ENCODE measurements around the gene CACNA2D4. TPM values are rescaled to one million over a fixed set of nuclear protein-coding genes. Genes with fewer than 3 reads are reported as not detected.

The CACNA2D4 gene
- total RNA-seq, 1 experiment from 2014 or later = 1.7 TPM

GRCh38 chr12:1928439-1929121, 10.1 kb upstream of the CACNA2D4 start:
- Histone ChIP-seq H3K36me3 (ENCODE audit: control insufficient read depth in 1 of 2, insufficient read depth in 2 of 2, low read length in 2 of 2) (no peaks in the 10 kb centered on the region), H3K4me1 (ENCODE audit: control insufficient read depth in 1 of 2, insufficient read depth in 2 of 2, low read length in 2 of 2) (no peaks in the 10 kb centered on the region), H3K9ac (ENCODE audit: low read length) (no peak overlapping the region), H3K27me3 (ENCODE audit: insufficient read depth, low read length) (no peaks in the 10 kb centered on the region), H4K20me1 (ENCODE audit: insufficient read depth) (no peaks in the 10 kb centered on the region), H3K27ac (ENCODE audit: low read depth, low read length) (no peak overlapping the region), H3K79me2 (ENCODE audit: insufficient read depth, low read length) (no peaks in the 10 kb centered on the region), H3K9me2 (ENCODE audit: insufficient read depth) (no peaks in the 10 kb centered on the region), H3K4me2 (ENCODE audit: low read length) (no peak overlapping the region), H2AFZ (ENCODE audit: low read depth, low read length, poor library complexity, severe bottlenecking) (no peak overlapping the region), H3K4me3 (replicated peaks in 1 of 2; ENCODE audit: low read depth in 1 of 2, low read length in 2 of 2) (no peak overlapping the region), H3K9me3 (ENCODE audit: control insufficient read depth in 1 of 2, insufficient read depth in 1 of 2, low read depth in 1 of 2, low read length in 2 of 2) (no peaks in the 10 kb centered on the region)
- RAD21 ChIA-PET (ENCODE audit: low non-redundant PET in 1 of 2, low total read pairs in 2 of 2, uncharacterized antibody in 2 of 2, unreplicated experiment in 2 of 2) = no interaction called here
- TF ChIP-seq EGR1 (IDR thresholded peaks at IDR 0.05; ENCODE audit: low read depth) = no peak
- no peak for TF ChIP-seq POLR2A (IDR thresholded peaks at IDR 0.05; ENCODE audit: borderline replicate concordance, extremely low read depth, insufficient read depth, insufficient read length)
- TF ChIP-seq YY1 (IDR thresholded peaks at IDR 0.05; ENCODE audit: extremely low read depth, insufficient replicate concordance, low read depth, low read length) = no peak
- no peak for TF ChIP-seq ZNF274 (IDR thresholded peaks at IDR 0.05; ENCODE audit: low read depth, low read length)
- intact Hi-C loops (cut with micrococcal nuclease) = no loop called here
- POLR2A ChIA-PET = no interaction called here
- BruUV-seq (replicated peaks) = no TSS peak
- CTCF ChIA-PET = no interaction called here
- no peak for ATAC-seq
- DNase-seq (ENCODE audit: low read depth, low spot score) = no peak

- no peak overlapping the region for H3K4me3 ChIP-seq (replicated peaks in 1 of 2; ENCODE audit: low read depth in 1 of 2, low read length in 2 of 2)
- no peak overlapping the region for H2AFZ ChIP-seq (ENCODE audit: low read depth, low read length, poor library complexity, severe bottlenecking)
- no peak overlapping the region for H3K27ac ChIP-seq (ENCODE audit: low read depth, low read length)
- no peak overlapping the region for H3K4me2 ChIP-seq (ENCODE audit: low read length)
- H3K9me2 ChIP-seq (ENCODE audit: insufficient read depth) = no peaks in the 10 kb centered on the region
- no peaks in the 10 kb centered on the region for H3K36me3 ChIP-seq (ENCODE audit: control insufficient read depth in 1 of 2, insufficient read depth in 2 of 2, low read length in 2 of 2)
- no peaks in the 10 kb centered on the region for H4K20me1 ChIP-seq (ENCODE audit: insufficient read depth)
- H3K27me3 ChIP-seq (ENCODE audit: insufficient read depth, low read length) = no peaks in the 10 kb centered on the region
- H3K79me2 ChIP-seq (ENCODE audit: insufficient read depth, low read length) = no peaks in the 10 kb centered on the region
- intact Hi-C loops (cut with micrococcal nuclease) = no loop called here
- H3K9ac ChIP-seq (ENCODE audit: low read length) = no peak overlapping the region
- no TSS peak for BruUV-seq (replicated peaks)
- DNase-seq (ENCODE audit: low read depth, low spot score) = no peak
- RAD21 ChIA-PET (ENCODE audit: low non-redundant PET in 1 of 2, low total read pairs in 2 of 2, uncharacterized antibody in 2 of 2, unreplicated experiment in 2 of 2) = no interaction called here
- no peaks in the 10 kb centered on the region for H3K9me3 ChIP-seq (ENCODE audit: control insufficient read depth in 1 of 2, insufficient read depth in 1 of 2, low read depth in 1 of 2, low read length in 2 of 2)
- ATAC-seq = no peak
- no peaks in the 10 kb centered on the region for H3K4me1 ChIP-seq (ENCODE audit: control insufficient read depth in 1 of 2, insufficient read depth in 2 of 2, low read length in 2 of 2)
- POLR2A ChIA-PET = no interaction called here
- CTCF ChIA-PET = no interaction called here
- no peak for TF ChIP-seq SIN3A (IDR thresholded peaks at IDR 0.05; ENCODE audit: low read depth)
- TF ChIP-seq REST (IDR thresholded peaks at IDR 0.05; ENCODE audit: low read depth) = no peak
- no peak for TF ChIP-seq TCF7L2 (IDR thresholded peaks at IDR 0.05; ENCODE audit: borderline replicate concordance, extremely low read depth, insufficient read depth, insufficient read length)
- no peak for TF ChIP-seq POLR2AphosphoS5 (IDR thresholded peaks at IDR 0.05; ENCODE audit: low read depth, low read length)
- TF ChIP-seq ZBTB33 (IDR thresholded peaks at IDR 0.05; ENCODE audit: extremely low read depth, insufficient replicate concordance, low read length) = no peak
- no peak for TF ChIP-seq CTCF (IDR thresholded peaks at IDR 0.05 in 2 of 3, conservative IDR thresholded peaks at IDR 0.05 in 1 of 3; ENCODE audit: borderline replicate concordance in 1 of 3, insufficient read depth in 1 of 3, low read depth in 2 of 3, low read length in 2 of 3)
Observed at GRCh38 chr12:1927751-1928351, 9.4 kb upstream of the CACNA2D4 start.
